Stimulated activated CD4-positive, alpha-beta T cell treated with anti-CD3 and anti-CD28 coated beads, Interleukin-2, amount 100 ng/mL, for 24 hours (primary cell): ENCODE measurements around the gene LIMS2.

Experiments
- DNase-seq, 2 donors: peaks; one replicate each; pipeline ENCODE4 v3.0.0-alpha.2; 2020

LIMS2 gene

DNA sequence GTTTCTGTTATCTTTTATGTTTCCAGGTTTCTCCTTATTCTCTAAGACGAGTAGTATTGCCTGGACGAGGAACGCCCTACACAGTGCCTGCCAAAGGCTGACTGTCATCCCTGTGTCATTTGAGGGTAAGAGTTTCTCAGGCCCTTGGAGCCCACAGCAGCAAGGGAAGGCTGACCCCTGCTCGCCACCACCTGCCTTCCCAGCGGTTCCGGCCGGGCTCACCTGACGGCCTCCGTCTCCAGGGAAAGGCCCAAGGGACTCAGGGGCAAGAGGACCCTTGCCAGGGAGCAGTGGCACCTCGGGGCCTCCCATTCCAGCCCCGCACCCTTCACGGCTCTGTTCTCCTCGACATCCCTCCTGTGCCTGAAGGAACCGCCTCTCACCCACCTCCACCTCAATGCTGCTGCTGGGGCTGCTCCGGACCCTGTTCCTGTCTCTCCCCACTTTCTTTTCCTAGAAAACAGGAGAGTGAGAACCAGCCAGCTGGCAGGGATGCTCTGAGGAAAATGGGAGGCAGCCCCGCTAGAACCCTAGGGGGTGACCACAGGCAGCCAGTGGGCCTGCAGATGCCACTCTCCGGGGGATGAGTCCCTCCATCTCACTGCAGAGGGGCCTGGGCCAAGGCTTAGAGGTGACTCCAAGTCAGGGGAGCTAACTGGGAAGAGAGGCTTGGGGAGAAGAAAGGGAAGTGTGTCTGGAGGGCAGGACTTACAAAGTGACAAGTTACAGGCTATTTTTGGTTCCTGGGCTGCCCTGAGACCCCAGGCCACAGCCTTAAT is 1.9 kb downstream of the LIMS2 start:
- DNase-seq = no peak

DNA sequence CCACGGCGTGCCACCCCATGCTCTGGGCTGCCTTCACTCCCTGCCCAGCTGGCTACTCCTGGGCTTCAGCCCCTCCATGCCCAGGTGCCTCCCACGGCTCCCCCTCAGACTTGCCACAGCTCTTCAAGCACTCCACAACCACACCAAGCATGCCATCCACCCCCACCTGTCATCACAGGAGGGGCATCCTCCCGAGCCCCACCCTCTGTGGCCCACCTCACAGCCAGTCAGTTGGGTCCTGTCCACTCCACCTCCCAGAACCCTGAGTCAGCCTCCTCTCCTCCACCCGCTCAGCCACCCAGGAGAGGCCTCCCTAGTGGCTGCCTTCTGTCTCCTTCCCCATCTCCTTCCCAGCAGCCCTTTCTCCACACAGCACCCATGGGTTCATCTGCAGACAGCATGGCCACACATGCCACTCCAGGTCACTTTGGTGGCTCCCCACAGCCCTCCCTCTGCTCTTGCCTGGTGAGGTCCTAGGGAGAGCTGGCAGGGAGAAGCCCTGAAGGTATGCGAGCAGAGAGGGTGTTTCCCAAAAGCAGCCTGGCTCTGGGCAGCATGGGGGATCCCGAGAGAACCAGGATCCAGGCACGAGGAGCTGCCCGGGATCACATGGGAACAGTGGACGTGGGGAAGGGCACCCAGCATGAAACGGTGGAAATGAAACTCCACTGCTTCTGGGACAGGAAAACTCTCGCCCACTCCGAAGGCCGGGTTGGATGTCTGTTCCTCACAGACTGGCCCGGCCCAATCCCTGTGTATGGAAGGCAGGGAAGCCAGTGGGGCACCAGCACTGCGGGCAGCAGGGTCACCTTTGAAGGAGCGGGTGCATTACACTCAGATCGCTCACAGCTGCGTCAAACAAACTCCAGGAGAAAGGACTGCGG is 2.7 kb downstream of the LIMS2 start:
- no peak for DNase-seq

DNA sequence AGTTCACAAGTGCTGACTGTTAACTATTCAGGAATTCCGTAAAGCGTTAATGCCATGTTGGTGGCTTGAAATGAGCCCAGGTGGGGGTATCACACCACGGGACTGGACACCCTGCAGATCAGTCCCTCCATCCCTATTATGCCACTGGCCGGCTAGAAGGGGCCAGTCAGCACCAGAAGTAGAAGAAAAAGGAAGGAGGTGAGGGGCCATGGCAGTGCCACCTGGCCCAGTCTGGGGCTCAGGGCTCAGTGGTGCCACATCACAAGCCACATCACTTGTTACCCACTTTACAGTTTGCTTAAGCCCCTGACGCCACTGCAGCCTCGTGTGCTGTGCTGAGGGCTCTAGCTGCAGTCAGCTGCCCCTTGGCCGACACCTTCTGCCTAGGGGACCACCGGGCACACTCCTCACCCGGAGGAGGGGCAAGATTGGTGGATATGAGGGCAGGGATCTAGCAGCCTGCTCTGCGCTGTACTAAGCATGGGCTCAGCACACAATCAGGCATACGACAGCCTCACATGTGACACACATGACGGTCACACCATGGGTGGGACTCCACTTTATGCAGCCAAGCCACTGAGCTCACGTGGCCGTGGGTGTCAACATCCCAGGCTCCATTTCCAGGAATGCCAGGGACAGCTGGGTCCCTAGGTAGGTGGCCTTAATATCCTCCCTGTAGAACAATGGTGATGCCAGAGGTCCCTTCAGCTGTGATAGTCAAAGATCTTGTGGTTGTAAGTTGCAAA is 3.6 kb downstream of the LIMS2 start:
- no peak for DNase-seq

DNA sequence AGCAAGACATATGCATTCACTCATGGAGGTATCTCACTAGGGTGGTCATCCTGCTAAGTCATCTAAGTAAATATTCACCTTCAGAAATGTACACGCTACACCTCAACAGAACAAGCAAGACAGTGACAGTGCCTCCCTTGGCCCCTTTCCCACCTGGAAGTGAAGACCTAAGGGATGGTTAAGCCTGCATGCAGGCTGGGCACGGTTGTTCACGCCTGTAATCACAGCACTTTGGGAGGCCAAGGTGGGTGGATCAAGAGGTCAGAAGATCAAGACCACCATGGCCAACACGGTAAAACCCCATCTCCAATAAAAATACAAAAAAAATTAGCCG is 4.4 kb downstream of the LIMS2 start:
- DNase-seq = no peak

DNA sequence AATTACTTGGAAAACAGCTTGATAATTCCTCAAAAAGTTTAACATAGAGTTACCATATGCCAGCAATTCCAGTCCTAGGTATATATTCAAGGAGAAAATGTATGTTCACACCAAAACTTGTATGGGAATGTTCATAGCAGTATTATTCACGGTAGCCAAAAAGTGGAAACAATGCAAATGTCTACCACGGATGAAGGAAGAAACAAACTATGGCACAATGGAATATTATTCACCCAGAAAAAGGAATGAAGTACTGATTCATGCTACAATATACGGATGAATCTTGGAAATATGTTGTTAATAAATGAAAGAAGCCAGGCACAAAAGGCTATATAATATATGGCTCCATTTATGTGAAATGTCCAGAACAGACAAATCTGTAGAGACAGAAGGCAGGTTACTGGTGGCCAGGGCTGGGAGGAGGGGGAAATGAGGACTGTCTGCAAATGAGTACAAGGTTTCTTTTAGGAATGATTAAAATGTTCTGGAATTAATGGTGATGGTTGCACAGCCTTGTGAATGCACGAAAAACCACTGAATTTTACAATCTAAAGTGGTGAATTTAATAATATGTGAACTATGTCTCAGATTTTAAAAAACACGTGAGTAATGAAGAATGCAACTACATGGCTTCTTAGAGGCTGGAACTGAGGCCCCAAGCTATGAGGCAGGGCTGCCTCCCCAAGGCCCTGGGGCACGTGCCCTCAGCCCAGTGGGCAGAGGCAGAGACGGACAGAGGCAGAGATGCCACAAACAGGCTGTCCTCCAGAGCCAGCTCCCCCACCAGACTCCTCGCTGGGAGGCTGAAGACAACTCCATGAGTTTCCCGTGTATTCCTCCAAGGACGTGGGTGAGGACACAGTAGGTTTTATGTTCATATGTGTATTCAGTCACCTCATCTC is 5.0 kb downstream of the LIMS2 start:
- no peak for DNase-seq

DNA sequence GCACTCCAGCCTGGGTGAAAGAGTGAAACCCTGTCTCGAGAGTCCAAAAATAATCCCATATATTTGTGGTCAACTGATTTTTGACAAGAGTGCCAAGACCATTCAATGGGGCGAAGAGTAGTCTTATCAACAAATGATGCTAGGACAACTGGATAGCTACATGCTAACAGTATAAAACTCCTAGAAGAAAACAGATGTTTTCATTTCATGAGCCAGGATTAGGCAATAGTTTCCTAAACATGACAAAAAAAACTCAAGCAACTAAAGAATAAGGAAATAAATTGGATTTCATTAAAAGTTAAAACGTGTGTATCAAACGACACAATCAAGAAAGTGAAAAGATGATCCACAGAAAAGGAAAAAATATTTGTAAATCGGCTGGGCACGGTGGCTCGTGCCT is 6.3 kb downstream of the LIMS2 start:
- DNase-seq = no peak

DNA sequence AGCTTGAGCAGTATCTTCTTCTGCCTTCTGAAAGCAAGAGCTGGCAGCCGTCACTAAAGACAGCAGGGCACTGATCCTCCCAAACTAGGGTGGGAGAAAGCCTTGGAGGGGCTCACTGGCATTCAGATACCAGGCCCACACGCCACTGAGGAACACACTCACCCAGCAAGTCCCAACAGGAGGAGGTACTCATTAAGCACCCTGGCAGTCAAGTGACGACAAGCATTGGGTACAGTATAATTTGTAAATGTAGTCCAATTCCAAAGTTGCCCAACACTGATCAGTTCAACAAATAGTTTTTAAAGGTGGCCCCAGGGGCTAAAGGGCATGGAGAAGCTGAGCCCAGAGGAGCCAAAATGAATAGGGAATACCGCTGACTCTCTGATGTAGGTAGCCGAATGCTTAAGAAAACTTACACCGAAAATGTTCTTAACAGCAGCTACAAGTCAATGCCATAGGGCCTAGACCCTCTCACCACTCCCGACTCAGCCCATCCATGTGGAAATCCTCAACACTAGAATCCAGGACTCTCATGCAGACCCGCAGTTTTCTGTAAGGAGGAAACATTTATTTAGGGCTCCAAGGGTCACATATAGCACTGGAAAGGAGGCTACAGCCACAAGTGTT is 9.9 kb downstream of the LIMS2 start:
- no peak for DNase-seq

DNA sequence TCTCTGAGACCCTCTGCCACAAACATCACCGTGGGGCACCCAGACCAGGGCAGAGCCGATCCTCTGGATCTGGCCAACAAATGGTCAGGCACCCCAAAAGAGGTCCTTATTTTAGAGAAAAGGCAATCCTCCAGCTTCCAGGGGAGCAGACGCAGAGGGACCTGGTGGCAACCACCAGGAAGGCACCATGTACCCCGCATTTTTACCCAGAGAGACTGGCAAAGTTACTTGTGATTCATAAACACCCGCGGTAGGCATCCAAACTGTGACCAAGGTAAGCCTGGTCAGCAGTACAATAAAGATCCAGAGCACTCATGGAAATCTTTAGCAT is 10.5 kb downstream of the LIMS2 start:
- DNase-seq = no peak

DNA sequence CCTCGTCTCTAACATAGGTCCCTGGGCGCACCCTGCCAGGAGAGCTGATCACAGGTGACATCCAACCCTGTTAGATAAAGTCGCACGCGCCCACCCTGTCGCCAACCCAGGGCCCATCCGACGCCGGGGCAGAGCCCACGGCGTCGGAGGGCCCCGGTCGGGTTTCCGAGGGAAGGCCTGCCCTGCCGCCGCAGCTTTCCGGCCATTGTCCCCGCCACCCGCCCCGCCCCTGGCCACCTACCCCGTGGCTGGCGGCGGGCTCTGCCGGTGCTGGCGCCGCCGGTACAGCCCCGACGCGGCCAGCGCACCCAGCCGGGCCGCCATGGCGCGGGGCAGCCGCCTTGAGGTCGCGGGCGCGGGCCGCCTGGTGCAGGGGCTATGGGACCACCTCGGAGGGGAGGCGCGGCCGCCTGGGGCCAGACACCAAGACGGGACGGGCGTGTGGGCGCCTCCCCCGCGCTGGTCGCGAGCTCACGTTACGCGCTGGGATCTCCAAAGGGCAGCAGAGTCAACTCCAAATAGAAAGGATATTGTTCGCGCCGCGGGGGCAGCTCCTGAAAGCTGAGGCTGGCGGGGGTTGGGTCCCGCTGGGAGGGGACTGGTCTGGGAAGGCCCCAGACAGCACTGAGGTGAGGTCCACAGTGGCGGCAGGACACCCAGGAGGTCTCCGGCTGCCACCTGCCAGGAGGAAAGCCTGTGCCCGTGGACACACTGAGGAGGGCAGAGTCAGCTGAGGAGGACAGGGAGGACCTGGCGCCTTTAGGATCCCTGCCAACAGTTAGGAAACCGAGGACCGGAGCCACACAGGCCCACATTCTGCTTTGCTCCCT is 11.1 kb downstream of the LIMS2 start:
- DNase-seq = no peak

DNA sequence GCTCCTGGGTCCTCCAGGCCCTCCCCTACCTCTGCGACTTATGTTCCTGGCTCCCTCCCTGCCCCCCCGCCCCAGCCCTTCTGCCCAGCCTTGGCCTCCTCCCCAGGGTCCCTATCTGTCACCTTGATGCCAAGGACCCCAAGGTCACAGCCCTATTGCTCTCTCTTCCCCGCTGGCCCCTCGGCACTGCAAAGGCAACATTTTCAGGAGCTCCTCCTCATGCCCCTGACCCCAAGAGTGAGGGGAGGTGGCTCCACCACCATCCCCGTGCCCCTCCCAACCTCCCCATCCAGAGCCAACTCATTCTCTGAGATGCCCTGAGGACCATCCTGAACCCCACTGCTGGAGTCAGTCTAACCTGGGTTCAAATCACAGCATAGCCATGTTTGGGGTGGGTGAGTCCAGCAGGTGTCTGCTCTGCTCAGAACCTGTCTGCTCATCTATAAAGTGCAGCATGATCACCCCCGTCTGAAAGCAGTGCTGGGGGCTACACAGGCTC is 11.7 kb downstream of the LIMS2 start:
- DNase-seq = no peak

DNA sequence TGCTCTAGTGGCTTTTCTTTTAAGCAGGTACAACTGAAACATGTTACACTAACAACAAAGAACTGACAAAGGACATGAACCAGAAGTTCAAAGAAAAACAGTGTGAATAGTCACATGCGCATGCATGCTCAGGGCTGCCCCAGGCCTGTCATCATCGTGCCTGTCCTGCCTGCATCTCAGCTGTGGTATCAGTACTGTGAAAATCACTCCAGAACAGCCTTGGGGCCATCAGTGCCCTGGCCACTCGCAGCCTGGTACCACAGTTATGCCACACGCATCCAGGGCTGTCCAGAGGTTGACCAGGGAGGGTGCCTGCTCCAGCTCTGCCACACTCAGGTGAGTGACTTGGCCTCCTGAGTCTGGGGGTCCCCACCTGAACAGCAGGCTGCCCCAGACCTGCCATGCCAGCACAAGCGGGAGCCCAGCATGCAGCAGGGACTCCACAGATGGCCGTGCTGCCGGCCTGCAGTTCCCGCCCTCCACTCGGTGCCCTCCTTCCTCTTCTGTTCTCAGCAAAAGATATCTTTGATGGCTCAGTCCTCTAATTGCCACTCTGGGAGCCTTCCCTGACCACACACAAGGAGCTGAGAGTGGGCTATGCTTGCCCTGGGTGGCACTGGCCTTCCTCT is 12.3 kb downstream of the LIMS2 start:
- DNase-seq = no peak

DNA sequence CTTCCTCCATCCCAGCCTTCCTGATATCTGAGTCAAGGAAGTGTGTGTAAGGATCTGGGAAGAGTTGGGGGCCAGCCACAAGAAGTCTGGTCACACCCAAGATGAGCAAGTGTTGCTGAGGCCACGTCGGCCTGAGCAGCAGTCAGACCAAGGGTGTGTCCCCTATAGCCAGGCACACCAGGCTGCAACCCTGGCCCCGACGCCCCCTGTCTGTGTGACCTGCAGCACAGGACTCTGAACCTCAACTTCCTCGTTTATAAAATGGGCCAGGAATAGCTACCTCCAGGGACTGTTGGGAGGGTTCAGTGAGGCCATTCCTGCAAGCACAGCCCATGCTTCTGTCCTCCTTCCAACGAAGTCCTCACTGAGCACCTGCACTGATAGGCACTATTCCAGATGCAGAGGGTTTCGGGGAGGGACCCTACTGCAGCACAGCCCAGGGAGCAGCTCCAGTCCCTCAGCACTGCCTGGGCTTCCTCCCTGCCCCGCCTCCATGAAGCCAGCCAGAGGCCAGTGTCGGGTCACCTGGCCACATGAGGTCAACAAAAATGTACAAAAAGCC is 13.3 kb downstream of the LIMS2 start:
- DNase-seq = no peak

DNA sequence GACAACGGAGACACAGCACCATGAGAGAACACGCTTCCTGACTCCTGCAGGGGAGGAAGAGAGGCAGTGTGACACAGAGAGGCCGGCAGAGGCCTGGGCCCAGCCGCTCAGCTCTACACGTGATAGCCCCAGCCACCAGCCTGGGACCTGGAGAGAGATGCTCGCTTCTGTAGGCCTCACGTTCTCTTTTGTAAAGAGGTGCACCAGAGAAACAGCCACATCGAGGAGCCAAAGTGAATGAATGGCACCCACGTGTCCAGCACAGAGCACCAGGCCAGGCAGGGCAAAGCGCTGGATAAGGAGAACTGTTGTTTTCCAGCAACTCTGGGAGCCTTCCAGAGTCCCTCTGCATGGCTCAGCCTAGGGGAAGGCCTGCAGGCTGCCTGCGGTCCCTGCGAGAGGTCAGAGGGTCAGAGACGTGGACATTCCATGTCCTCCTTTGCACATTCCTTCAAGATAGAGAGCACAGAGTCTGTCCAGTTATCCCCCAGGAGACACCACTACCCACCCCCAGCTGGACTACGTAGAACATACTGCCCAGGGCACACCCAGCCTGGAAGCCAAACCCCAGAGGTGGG is 14.2 kb downstream of the LIMS2 start:
- DNase-seq = no peak

DNA sequence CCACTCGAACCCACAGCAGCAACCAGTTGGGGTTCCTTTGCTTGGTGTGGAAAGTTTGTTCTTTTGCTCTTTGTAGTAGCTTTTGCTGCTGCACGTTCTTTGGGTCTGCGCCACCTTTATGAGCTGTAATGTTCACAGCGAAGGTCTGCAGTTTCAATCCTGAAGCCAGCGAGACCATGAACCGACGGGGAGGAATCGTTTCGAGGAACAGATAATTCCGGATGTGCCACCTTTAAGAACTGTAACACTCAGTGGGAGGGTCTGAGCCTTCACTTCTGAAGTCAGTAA is 15.1 kb downstream of the LIMS2 start:
- DNase-seq = no peak

DNA sequence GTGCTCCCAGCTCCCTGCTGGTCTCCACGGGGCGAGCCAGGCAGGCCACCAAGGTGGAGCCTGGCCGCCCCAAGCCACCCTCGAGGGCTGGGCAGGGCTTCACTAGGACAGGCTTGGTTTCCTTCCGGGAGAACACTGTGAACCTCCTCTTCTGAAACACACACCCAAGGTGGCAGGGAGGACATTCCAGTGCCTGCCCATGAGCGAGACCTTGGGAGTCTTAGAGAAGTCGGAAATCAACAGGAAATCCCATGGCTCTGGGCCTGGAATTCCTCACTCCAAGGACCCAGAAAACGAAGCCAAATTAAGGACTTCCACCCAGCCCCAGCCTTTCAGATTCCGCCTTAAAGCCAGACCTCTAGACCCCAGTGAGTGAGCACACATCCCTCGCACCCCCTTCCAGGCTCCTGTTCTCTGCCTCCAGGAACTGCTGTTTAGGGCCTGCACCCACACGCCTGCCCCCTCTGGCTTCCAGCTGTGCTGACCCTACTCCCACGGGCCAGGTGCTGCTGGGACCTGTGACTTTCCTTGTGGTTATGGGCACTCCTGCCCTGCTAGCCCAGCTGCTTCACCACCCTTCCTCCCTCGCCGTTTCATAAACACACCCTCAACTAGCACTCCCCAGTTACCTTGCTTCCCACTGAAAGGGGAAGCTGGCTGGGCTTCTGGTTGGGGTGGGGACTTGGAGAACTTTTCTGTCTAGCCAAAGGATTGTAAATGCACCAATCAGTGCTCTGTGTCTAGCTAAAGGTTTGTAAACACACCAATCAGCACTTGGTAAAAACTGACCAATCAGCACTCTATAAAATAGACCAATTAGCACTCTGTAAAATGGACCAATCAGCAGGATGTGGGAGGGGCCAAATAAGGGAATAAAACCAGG is 15.7 kb downstream of the LIMS2 start:
- DNase-seq = no peak

DNA sequence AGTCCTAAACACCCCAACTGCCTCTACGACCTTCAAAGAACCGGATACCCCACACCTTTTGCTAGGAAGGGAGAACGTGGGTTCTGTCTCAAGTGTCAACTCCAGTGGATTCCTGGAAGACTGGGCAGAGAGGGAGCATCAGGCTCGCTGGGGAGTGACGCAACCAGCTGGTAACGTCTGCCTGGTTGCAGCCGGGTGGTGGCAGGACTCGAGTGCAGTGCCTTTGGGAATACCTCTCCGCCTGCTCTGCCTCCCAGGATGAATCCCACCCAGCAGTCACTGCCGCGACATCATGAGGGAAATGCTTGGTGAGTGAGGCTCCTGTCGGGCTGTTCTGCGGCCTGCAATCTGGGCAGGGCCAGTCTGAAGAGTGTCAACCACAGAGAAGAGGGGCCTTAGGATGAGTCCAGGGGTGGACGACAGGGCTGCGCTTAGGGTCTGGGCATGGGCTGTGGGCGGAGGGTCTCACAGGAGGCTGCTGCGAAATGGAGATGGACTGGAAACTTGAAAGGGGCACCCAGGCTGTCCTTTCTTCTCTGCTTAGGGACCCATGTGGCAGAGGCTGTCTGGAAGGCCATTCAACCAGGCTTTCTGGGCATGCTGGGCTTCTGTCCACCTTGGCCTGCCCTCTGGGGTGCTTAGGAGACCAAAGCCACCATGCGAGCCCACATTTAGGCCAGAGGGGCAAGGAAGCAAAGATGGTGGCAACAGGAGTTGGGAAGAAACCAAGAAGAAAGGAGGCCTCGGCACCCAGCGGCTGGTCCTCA is 16.5 kb downstream of the LIMS2 start:
- DNase-seq = no peak

DNA sequence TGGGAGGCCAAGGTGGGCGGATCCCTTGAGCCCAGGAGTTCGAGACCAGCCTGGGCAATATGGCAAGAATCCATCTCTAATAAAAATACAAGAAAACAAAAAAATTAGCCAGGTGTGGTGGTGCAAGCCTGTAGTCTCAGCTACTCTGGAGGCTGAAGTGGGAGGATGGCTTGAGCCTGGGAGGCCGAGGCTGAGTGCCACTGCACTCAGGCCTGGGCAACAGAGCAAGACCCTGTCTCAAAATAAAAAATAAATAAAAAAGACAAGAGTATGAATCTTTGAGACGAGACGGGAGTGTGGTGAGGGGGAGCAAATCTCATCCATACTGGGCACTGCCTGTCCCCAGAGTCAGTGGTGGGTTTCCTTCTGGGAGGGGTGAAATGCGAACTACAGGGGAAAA is 17.2 kb downstream of the LIMS2 start:
- no peak for DNase-seq

DNA sequence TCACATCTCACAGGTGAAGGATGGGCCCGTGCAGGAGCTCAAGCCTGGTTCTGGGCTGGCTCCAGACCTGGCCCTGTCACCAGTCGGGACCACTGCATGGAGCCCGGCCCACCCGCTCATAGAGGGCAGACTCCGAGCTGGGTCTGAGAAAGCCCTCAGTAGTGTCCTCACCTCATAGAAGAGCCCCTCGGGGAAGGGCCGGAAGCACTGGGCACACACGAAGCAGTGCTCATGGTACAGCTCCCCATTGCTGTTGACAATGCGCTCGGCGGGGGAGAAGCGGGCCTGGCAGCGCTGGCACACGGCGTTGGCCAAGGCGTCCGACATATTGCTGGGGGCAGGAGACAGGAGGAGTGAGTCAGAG is 18.1 kb downstream of the LIMS2 start:
- DNase-seq = no peak
